Fibroblast of lung (primary cell): ENCODE measurements around the gene ZNF507. TPM values are rescaled to one million over a fixed set of nuclear protein-coding genes. Genes with fewer than 3 reads are reported as not detected.
"Not testable (repeated sequence)": the region's sequence is repeated elsewhere in the genome, so short reads cannot be mapped to it uniquely, and the experiment has no call there.

Experiments used
- DNase-seq, 2 donors: peaks; one replicate each; pipeline versions ENCODE4 v3.0.0 to v3.0.0-alpha.2; 2010; ENCODE audit warnings: low read depth in 2 of 2
- H2AFZ ChIP-seq: 2 replicates; pipeline ENCODE4 v1.5.1; 2012; ENCODE audit warnings: low read length, control low read depth, inconsistent platforms
- H3K27ac ChIP-seq: 2 replicates; pipeline ENCODE4 v1.5.1; 2011; ENCODE audit warnings: low read length, control low read depth; ENCODE audit not compliant: insufficient read depth
- H3K27me3 ChIP-seq: 2 replicates; pipeline ENCODE4 v1.5.1; 2011; ENCODE audit warnings: mild to moderate bottlenecking, low read length; ENCODE audit not compliant: control insufficient read depth, insufficient read depth
- H3K36me3 ChIP-seq: 2 replicates; pipeline ENCODE4 v1.5.1; 2011; ENCODE audit warnings: low read length; ENCODE audit not compliant: control insufficient read depth, insufficient read depth
- H3K4me1 ChIP-seq: 2 replicates; pipeline ENCODE4 v1.5.1; 2011; ENCODE audit warnings: low read length; ENCODE audit not compliant: control insufficient read depth, insufficient read depth; ENCODE audit errors: extremely low read depth
- H3K4me2 ChIP-seq: 2 replicates; pipeline ENCODE4 v1.5.1; 2011; ENCODE audit warnings: low read length, control low read depth; ENCODE audit not compliant: insufficient read depth; ENCODE audit errors: extremely low read depth
- H3K4me3 ChIP-seq, 4 experiments: fragments of 200-600 bp in 1 of 4; sonication (generic) in 1 of 4; replicated peaks in 1 of 4; 2 replicates each; pipeline ENCODE4 v1.5.1; 2011 to 2016; ENCODE audit warnings: low read length in 4 of 4, low read depth in 3 of 4, mild to moderate bottlenecking in 3 of 4, control low read depth in 2 of 4, inconsistent platforms in 1 of 4, mixed read lengths in 1 of 4; ENCODE audit not compliant: insufficient read depth in 1 of 4; ENCODE audit errors: control extremely low read depth in 1 of 4
- H3K79me2 ChIP-seq: 2 replicates; pipeline ENCODE4 v1.5.1; 2012; ENCODE audit warnings: mild to moderate bottlenecking, low read length, inconsistent platforms; ENCODE audit not compliant: control insufficient read depth, insufficient read depth
- H3K9ac ChIP-seq: 2 replicates; pipeline ENCODE4 v1.5.1; 2011; ENCODE audit warnings: mild to moderate bottlenecking, low read length, control low read depth; ENCODE audit not compliant: insufficient read depth
- H3K9me3 ChIP-seq: 2 replicates; pipeline ENCODE4 v1.5.1; 2012; ENCODE audit warnings: low read depth, low read length; ENCODE audit not compliant: control insufficient read depth, insufficient read depth
- H4K20me1 ChIP-seq: 2 replicates; pipeline ENCODE4 v1.5.1; 2011; ENCODE audit warnings: low read length; ENCODE audit not compliant: control insufficient read depth, insufficient read depth; ENCODE audit errors: extremely low read depth
- CTCF ChIP-seq, 2 donors: IDR thresholded peaks in 1 of 2; conservative IDR thresholded peaks in 1 of 2; 1 replicate in 1 of 2; 2 replicates in 1 of 2; pipeline ENCODE4 v1.5.1; 2011 to 2012; ENCODE audit warnings: low read length in 2 of 2, control low read depth in 1 of 2, inconsistent platforms in 1 of 2, low read depth in 1 of 2, mild to moderate bottlenecking in 1 of 2
- EZH2 ChIP-seq: IDR thresholded peaks from 2 replicates; pipeline ENCODE4 v1.5.1; 2012; ENCODE audit warnings: low read length, control low read depth, mild to moderate bottlenecking; ENCODE audit errors: missing control alignments
- polyA plus RNA-seq, 2 donors: library from polyadenylated mRNA; depleted of rRNA in 1 of 2; stranded (reverse) in 1 of 2; unstranded in 1 of 2; fragments of >200 nt; gene quantifications; 2 replicates each; pipeline ENCODE4 v1.2.1, GENCODE V29; 2011 to 2012; ENCODE audit warnings: missing spikeins in 1 of 2
- total RNA-seq: library from RNA; depleted of rRNA; stranded (reverse); fragments of >200 nt; gene quantifications from 2 replicates; pipeline ENCODE4 v1.2.1, GENCODE V29; 2014

The ZNF507 gene
- total and polyA plus RNA-seq, 2 donors (not counting 1 experiment from before 2014, with no cell fraction given), result 12.1 to 17.8 TPM

- H4K20me1 ChIP-seq, result no peaks in the 10 kb centered on the region
- H3K9me3 ChIP-seq, result no peaks in the 10 kb centered on the region
- no peak overlapping the region for H3K9ac ChIP-seq
- no peak for DNase-seq
- H3K4me2 ChIP-seq, result no peak overlapping the region
- no peaks in the 10 kb centered on the region for H3K4me1 ChIP-seq
- no peaks in the 10 kb centered on the region for H3K27me3 ChIP-seq
- no peak overlapping the region for H2AFZ ChIP-seq
- H3K27ac ChIP-seq, result no peak overlapping the region
- H3K36me3 ChIP-seq, result no peaks in the 10 kb centered on the region
- H3K79me2 ChIP-seq, result no peaks in the 10 kb centered on the region
- H3K4me3 ChIP-seq, result no peak overlapping the region
- TF ChIP-seq EZH2 (no peak), CTCF (conservative IDR thresholded peaks at IDR 0.05 in 1 of 2, IDR thresholded peaks at IDR 0.05 in 1 of 2; ENCODE audit: low read depth in 1 of 2, low read length in 2 of 2) (no peak)
Observed at GRCh38 chr19:32421589-32422361, 76.4 kb downstream of the ZNF507 start.

GRCh38 chr19:32422435-32422834 is 77.0 kb downstream of the ZNF507 start:
- Histone ChIP-seq H3K27me3 (no peaks in the 10 kb centered on the region), H2AFZ (no peak overlapping the region), H3K9ac (no peak overlapping the region), H3K4me2 (no peak overlapping the region), H4K20me1 (no peaks in the 10 kb centered on the region), H3K4me1 (no peaks in the 10 kb centered on the region), H3K36me3 (no peaks in the 10 kb centered on the region), H3K27ac (no peak overlapping the region), H3K9me3 (no peaks in the 10 kb centered on the region), H3K4me3 (no peak overlapping the region), H3K79me2 (no peaks in the 10 kb centered on the region)
- TF ChIP-seq CTCF (conservative IDR thresholded peaks at IDR 0.05 in 1 of 2, IDR thresholded peaks at IDR 0.05 in 1 of 2; ENCODE audit: low read depth in 1 of 2, low read length in 2 of 2) (no peak), EZH2 (no peak)
- no peak for DNase-seq

GRCh38 chr19:32423944-32424343 is 78.5 kb downstream of the ZNF507 start:
- H3K4me3 ChIP-seq, H3K9me3 ChIP-seq, H3K4me1 ChIP-seq, H2AFZ ChIP-seq, H3K79me2 ChIP-seq, H3K27me3 ChIP-seq, DNase-seq, H3K9ac ChIP-seq, H3K4me2 ChIP-seq, H4K20me1 ChIP-seq, H3K36me3 ChIP-seq, H3K27ac ChIP-seq: not testable (repeated sequence)
